ENCODE data around the gene NDUFV3. TPM values are rescaled to one million over a fixed set of nuclear protein-coding genes. Genes with fewer than 3 reads are reported as not detected.

The NDUFV3 gene
- polyA plus RNA-seq, 1 donor (not counting 4 experiments of a cell fraction or from before 2014, with no cell fraction given): 28.9 TPM

- dilution Hi-C loops (cut with MboI; ENCODE audit: extremely low pct_ligation_motif_present, low sequenced_read_pairs): no loop called here
- no peaks in the 10 kb centered on the region for H3K9me3 ChIP-seq (ENCODE audit: control insufficient read depth, low read depth, low read length)
- H3K27me3 ChIP-seq (ENCODE audit: control insufficient read depth, extremely low read depth, insufficient read depth, low read length): no peaks in the 10 kb centered on the region
- peak overlapping the region; percentile 86 for H3K27ac ChIP-seq (ENCODE audit: control insufficient read depth, insufficient read depth, low read length)
- H4K20me1 ChIP-seq (ENCODE audit: control insufficient read depth, extremely low read depth, insufficient read depth, low read length): no peaks in the 10 kb centered on the region
- no peak overlapping the region for H2AFZ ChIP-seq (ENCODE audit: control insufficient read depth, low read length)
- H3K4me2 ChIP-seq (ENCODE audit: control insufficient read depth, extremely low read depth, insufficient read depth, low read depth, low read length): peak overlapping the region; percentile 98
- peaks cover 2% of the 10 kb centered on the region for H3K9me1 ChIP-seq (ENCODE audit: control insufficient read depth, extremely low read depth, insufficient read depth, low read length)
- H3K9ac ChIP-seq (ENCODE audit: control insufficient read depth, extremely low read depth, insufficient read depth, low read length): peak overlapping the region; percentile 96
- no peak for TF ChIP-seq CTCF (optimal IDR thresholded peaks at IDR 0.05 in 1 of 3, IDR thresholded peaks at IDR 0.05 in 1 of 3, conservative IDR thresholded peaks at IDR 0.05 in 1 of 3; ENCODE audit: extremely low read depth in 1 of 3, insufficient read depth in 2 of 3, low read length in 3 of 3)
- no peak for TF ChIP-seq EZH2 (IDR thresholded peaks at IDR 0.05; ENCODE audit: low read length)
- no peak for DNase-seq (ENCODE audit: low read depth, low spot score)
- H3K4me3 ChIP-seq (ENCODE audit: control insufficient read depth in 2 of 3, extremely low read depth in 1 of 3, insufficient read depth in 2 of 3, low read depth in 1 of 3, low read length in 3 of 3): peak overlapping the region; percentile 89 to 96 (median 95)
- H3K4me1 ChIP-seq (ENCODE audit: control insufficient read depth, extremely low read depth, insufficient read depth, low read length): peaks cover 5% of the 10 kb centered on the region
- H3K36me3 ChIP-seq (ENCODE audit: control insufficient read depth in 2 of 2, extremely low read depth in 1 of 2, insufficient read depth in 2 of 2, low read length in 2 of 2): peaks cover 4 to 5% of the 10 kb centered on the region in 2 experiments
- no peak for FAIRE-seq
- H3K79me2 ChIP-seq (ENCODE audit: control insufficient read depth, insufficient read depth, low read length): peaks cover 47% of the 10 kb centered on the region
Observed at GRCh38 chr21:42880352-42880751, 12.8 kb upstream of the NDUFV3 start.

- Histone ChIP-seq H3K9me1 (ENCODE audit: control insufficient read depth, extremely low read depth, insufficient read depth, low read length) (no peaks in the 10 kb centered on the region), H3K27me3 (ENCODE audit: control insufficient read depth, extremely low read depth, insufficient read depth, low read length) (no peaks in the 10 kb centered on the region), H3K79me2 (ENCODE audit: control insufficient read depth, insufficient read depth, low read length) (peaks cover 14% of the 10 kb centered on the region), H2AFZ (ENCODE audit: control insufficient read depth, low read length) (no peak overlapping the region), H3K4me3 (ENCODE audit: control insufficient read depth in 2 of 3, extremely low read depth in 1 of 3, insufficient read depth in 2 of 3, low read depth in 1 of 3, low read length in 3 of 3) (no peak overlapping the region), H3K36me3 (ENCODE audit: control insufficient read depth in 2 of 2, extremely low read depth in 1 of 2, insufficient read depth in 2 of 2, low read length in 2 of 2) (peaks cover 0 to 1% of the 10 kb centered on the region in 2 experiments), H3K9ac (ENCODE audit: control insufficient read depth, extremely low read depth, insufficient read depth, low read length) (no peak overlapping the region), H3K27ac (ENCODE audit: control insufficient read depth, insufficient read depth, low read length) (no peak overlapping the region), H3K4me1 (ENCODE audit: control insufficient read depth, extremely low read depth, insufficient read depth, low read length) (no peaks in the 10 kb centered on the region), H3K9me3 (ENCODE audit: control insufficient read depth, low read depth, low read length) (no peaks in the 10 kb centered on the region), H4K20me1 (ENCODE audit: control insufficient read depth, extremely low read depth, insufficient read depth, low read length) (no peaks in the 10 kb centered on the region), H3K4me2 (ENCODE audit: control insufficient read depth, extremely low read depth, insufficient read depth, low read depth, low read length) (no peak overlapping the region)
- FAIRE-seq: no peak
- no peak for TF ChIP-seq EZH2 (IDR thresholded peaks at IDR 0.05; ENCODE audit: low read length)
- TF ChIP-seq CTCF (optimal IDR thresholded peaks at IDR 0.05 in 1 of 3, IDR thresholded peaks at IDR 0.05 in 1 of 3, conservative IDR thresholded peaks at IDR 0.05 in 1 of 3; ENCODE audit: extremely low read depth in 1 of 3, insufficient read depth in 2 of 3, low read length in 3 of 3): no peak
- dilution Hi-C loops (cut with MboI; ENCODE audit: extremely low pct_ligation_motif_present, low sequenced_read_pairs): no loop called here
- no peak for DNase-seq (ENCODE audit: low read depth, low spot score)
Observed at GRCh38 chr21:42883921-42884320, 9.2 kb upstream of the NDUFV3 start.
